ENCODE measurements around the gene KCNIP4. TPM values are rescaled to one million over a fixed set of nuclear protein-coding genes. Genes with fewer than 3 reads are reported as not detected.

The KCNIP4 gene
- total and polyA plus RNA-seq, 2 experiments from 2014 or later: 0.14 to 0.63 TPM

GRCh38 chr4:21792736-21793135 lies 155.8 kb downstream of the KCNIP4 start:
- no peaks in the 10 kb centered on the region for H3K27me3 ChIP-seq (ENCODE audit: insufficient read depth)
- no peak for TF ChIP-seq EZH2 (IDR thresholded peaks at IDR 0.05; ENCODE audit: low read depth, unreplicated experiment)
- no peak for TF ChIP-seq ZNF462 (CRISPR knock-in tag; IDR thresholded peaks at IDR 0.05)
- no peak for TF ChIP-seq JUNB (IDR thresholded peaks at IDR 0.05; ENCODE audit: unreplicated experiment)
- no peak for TF ChIP-seq POLR2AphosphoS5 (IDR thresholded peaks at IDR 0.05; ENCODE audit: low read depth)
- TF ChIP-seq NANOG (IDR thresholded peaks at IDR 0.05; ENCODE audit: borderline replicate concordance): no peak
- no peak for TF ChIP-seq ZNF114 (CRISPR knock-in tag; IDR thresholded peaks at IDR 0.05)
- no peak for TF ChIP-seq ETS1 (IDR thresholded peaks at IDR 0.05)
- no peak for TF ChIP-seq STAT1 (IDR thresholded peaks at IDR 0.05; ENCODE audit: unreplicated experiment)
- no peak for TF ChIP-seq EZH2phosphoT487 (IDR thresholded peaks at IDR 0.05; ENCODE audit: unreplicated experiment)
- no peak for TF ChIP-seq REST (IDR thresholded peaks at IDR 0.05; ENCODE audit: unreplicated experiment)
- TF ChIP-seq CREB1 (CRISPR knock-in tag; IDR thresholded peaks at IDR 0.05; ENCODE audit: low read depth): no peak
- no peak for TF ChIP-seq ZNF331 (CRISPR knock-in tag; IDR thresholded peaks at IDR 0.05; ENCODE audit: low read depth)
- Mint-ChIP-seq H3K4me1 (peaks cover 6% of the 10 kb centered on the region), H3K36me3 (ENCODE audit: low read depth) (no peaks in the 10 kb centered on the region), H3K9me3 (no peaks in the 10 kb centered on the region; the same call in 2 of the 3 replicates), H3K4me3 (no peak overlapping the region), H3K27ac (no peak overlapping the region), H3K27me3 (ENCODE audit: insufficient read depth, low read depth, poor library complexity) (no peaks in the 10 kb centered on the region)
- H4K20me1 ChIP-seq (replicated peaks; ENCODE audit: insufficient read depth): no peaks in the 10 kb centered on the region
- no peak overlapping the region for H2AFZ ChIP-seq
- no peaks in the 10 kb centered on the region for H3K4me1 ChIP-seq (ENCODE audit: insufficient read depth)
- DNase-seq (ENCODE audit: low spot score) (no peak), ATAC-seq (no peak)
- no peak overlapping the region for H3K27ac ChIP-seq (ENCODE audit: low read depth)
- H3F3A ChIP-seq (replicated peaks; ENCODE audit: low read depth): no peaks in the 10 kb centered on the region
- no peaks in the 10 kb centered on the region for H3K9me2 ChIP-seq (ENCODE audit: insufficient read depth)
- no peak overlapping the region for H3K4me3 ChIP-seq
- no peaks in the 10 kb centered on the region for H3K79me2 ChIP-seq (replicated peaks; ENCODE audit: insufficient read depth)
- no peaks in the 10 kb centered on the region for H3K36me3 ChIP-seq (ENCODE audit: insufficient read depth)
- no peak overlapping the region for H3K4me2 ChIP-seq
